HG03378 (cell line): ENCODE data around the gene CCL25.

ENCODE experiments used
- ATAC-seq: cut with Tn5 transposase; IDR thresholded peaks from one replicate; pipeline ENCODE4 v1.9.1; 2021; ENCODE audit warnings: mild to moderate bottlenecking, moderate library complexity; ENCODE audit not compliant: unreplicated experiment

CCL25 gene

DNA sequence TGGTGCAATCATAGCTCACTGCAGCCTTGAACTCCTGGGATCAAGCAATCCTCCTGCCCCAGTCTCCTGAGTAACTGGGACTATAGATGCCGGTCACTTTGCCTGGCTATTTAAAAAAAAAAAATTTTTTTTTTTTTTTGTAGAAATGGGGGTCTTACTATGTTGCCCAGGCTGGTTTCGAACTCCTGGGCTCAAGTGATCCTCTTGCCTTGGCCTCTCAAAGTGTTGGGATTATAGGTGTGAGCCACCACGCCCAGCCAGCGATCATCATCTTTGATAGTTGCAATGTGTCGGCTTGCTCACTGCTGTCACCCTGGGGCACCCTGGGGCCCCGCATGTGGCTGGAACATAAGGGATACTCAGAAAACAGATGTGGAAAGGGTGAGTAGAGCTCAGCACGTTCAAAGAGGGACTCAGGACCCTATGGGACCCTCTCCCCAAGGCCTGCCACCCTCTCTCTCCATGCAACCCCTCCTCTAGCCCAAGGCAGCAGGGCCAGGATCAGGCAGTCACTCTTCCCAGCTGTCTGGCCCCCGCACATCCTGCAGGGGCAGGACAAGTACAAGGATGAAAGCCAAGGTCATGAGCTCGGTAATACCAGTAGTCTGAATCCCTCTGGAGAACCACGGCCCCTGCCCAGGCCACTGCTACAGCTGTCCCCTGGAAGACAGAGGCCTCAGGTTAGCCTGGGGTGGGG, 6.5 kb upstream of the CCL25 start:
- no peak for ATAC-seq

DNA sequence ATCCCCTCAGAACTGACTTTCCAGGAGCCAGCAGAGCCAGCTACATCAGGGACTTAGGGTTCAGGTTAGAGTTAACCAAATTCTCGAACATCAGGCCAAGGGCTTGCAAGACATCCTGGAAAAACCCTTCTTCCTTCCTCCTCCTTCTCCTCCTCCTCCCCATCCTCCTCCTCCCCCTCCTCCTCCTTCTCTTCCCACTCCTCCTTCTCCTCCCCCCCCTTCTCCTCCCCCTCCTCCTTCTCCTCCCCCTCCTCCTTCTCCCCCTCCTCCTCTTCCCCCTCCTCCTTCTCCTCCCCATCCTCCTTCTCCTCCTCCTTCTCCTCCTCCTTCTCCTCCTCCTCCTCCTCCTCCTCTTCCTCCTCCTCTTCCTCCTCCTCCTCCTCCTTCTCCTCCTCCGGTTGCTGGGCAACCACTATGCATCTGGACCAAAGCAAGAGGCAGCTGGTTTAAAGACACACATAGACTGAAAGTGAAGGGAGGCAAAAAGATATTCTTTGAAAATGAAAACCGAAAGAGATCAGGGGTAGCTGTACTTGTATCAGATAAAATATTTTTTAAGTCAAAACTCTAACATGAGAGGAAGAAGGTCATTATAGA, 5.9 kb upstream of the CCL25 start:
- ATAC-seq = no peak

DNA sequence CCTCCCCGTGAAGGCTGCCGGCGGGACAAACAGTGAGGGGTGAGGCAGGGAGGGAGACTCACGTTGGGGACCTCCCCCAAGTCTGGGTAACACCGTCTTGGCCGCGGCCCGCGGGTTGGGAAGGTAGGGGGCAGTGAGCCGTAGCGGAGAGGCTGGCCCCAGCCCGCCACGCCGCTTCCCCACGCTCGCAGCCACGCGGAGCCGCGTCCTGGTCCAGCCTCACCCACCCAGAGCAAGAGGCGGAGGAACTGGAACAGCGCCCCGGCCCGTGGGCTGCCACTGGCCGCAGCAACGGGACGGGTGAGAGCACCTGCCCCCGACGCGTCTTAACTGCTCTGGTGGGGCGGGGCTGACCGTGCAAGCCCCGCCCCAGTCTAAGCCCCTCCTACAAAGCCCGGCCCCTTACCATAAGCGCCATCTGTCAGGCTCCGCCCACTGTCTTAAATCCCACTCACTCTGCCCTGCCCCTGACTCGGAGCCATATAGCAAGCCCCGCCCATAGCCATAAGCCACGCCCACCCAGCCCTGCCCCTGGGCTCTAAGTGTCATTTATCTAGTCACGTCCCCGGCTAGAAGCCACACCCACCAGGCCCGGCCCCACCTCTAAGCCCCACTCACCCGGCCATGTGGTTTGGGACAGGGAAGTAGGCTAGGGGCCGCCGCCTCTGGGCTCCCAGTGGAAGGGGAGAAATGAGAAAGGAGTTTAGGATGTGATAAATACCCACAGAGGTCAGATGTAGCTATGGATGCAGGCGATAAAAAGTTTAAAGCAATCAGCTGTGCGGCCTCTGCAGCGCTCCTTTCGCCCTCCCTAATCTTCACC, 2.1 kb upstream of the CCL25 start:
- peak; percentile 71 for ATAC-seq

DNA sequence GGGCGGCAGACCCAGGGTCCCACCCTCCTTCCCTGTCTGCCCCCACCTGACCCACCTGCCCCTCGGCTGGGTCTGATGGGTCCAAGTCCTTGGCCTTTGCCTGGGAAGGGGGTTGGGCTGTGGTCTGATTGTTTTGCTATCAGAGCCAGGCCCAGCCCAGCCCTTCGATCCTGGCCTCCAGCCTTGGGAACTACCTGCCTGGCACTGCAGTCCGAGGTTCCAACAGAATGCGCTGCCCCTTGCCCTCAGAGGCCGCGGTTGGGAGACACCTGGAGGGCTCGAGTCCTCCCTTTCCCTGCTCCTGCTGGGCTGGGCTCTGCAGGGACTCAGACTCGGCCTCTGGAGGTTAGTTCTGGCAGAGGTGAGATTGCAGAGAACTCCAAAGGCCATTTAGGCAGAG, 1.6 kb downstream of the CCL25 start:
- no peak for ATAC-seq

DNA sequence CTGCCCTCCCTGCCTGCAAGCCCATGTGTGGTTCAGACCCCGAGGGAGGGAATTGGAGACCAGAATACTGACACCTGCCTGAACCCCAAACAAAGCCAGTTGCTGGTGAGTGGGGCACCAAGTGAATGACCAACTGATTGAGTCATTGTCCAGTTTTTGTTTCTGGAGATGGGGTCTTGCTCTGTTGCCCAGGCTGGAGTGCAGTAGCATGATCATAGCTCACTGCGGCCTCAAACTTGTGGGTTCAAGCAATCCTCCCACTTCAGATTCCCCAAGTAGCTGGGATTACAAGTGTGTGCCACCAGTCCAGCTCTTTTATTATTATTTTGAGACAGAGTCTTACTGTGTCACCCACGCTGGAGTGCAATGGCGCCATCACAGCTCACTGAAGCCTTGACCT, 4.0 kb downstream of the CCL25 start:
- no peak for ATAC-seq

DNA sequence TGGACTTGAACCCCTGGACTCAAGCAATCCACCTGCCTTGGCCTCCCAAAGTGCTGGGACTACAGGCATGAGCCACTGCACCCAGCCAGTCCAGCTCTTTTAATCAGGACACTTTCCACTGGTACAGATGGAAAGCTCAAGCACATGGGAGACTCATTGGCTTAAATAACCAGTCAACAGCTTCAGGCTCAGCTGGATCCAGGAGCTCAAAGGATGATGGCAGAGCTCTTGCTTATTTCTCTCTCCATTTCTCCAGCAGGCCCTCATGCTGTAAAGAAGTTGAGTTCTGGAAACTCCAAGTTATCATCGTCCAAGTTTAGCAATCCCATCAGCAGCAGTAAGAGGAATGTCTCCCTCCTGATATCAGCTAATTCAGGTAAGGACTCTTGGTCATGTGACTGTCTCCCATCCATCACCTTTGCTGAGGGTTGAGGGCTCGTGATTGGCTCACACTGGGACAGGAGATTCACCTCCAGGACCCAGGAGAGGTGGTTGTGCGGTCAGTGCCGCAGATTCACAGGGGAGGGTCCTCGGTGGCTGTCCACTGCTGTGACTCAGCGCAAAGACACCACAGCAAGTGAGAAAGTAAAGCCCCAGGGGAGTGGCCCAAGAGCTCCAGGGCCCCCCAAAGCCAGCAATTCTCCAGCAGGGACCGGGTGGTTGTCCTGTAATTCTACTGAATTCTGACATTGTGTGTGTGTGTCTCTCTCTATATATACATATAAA, 5.1 kb downstream of the CCL25 start:
- ATAC-seq = no peak

DNA sequence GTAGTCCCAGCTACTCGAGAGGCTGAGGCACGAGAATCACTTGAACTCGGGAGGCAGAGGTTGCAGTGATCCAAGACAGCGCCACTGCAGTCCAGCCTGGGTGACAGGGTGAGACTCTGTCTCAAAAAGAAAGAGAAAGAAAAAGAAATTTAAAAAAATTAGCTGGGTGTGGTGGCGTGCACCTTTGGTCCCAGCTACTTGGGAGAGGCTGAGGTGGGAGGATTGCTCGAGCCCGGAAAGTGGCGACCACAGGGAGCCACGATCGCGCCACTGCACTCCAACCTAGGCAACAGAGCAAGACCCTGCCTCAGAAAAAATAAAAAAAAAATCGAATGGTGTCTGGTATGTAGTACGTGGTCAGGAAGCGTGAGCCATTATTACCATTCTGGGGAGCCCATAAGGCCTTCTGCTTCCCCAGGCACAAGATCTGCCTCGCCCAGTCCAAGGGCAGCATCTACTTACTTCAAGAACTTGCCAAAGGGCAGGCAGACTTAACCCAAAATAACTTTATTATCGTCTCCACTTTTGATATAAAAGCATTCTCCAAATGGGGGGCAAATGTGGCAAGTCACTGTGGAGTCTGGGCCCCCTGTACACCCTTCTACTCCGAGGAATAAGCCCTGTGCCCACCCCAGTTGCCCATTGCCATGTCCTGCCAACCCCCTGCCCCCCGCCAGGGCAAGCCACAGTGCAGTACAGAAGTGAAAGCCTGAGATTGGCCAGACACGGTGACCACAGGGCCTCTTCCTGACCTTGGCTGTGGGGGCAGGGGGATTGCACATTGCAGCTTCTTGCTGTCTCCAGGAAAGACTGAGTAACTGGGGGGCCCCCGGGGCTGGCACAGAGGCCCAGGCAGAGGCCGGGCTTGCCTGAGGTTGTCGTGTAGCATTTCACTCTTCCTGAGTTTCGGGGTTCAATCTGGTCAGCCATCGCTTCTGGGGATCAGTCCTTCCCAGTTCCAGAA, 12.6 kb downstream of the CCL25 start:
- ATAC-seq = no peak

DNA sequence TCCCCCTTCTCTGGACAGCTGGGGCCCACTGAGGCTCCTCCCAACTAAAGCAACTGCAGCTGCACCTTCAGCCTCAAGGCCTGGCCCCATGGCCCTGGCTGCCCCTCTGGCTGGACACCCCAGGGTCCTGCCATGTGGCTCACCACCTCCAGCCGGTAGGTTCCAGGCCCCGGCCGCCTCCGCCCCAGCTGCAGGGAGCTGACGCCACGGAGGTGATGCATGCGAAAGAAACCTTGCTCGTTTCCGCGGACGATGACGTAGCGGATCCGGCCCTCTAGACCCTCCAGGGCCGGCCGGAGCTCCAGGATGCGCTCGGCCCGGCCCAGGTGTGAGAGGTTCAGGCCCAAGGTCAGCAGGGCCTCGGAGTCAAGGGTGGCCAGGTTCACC, 13.3 kb downstream of the CCL25 start:
- no peak for ATAC-seq

DNA sequence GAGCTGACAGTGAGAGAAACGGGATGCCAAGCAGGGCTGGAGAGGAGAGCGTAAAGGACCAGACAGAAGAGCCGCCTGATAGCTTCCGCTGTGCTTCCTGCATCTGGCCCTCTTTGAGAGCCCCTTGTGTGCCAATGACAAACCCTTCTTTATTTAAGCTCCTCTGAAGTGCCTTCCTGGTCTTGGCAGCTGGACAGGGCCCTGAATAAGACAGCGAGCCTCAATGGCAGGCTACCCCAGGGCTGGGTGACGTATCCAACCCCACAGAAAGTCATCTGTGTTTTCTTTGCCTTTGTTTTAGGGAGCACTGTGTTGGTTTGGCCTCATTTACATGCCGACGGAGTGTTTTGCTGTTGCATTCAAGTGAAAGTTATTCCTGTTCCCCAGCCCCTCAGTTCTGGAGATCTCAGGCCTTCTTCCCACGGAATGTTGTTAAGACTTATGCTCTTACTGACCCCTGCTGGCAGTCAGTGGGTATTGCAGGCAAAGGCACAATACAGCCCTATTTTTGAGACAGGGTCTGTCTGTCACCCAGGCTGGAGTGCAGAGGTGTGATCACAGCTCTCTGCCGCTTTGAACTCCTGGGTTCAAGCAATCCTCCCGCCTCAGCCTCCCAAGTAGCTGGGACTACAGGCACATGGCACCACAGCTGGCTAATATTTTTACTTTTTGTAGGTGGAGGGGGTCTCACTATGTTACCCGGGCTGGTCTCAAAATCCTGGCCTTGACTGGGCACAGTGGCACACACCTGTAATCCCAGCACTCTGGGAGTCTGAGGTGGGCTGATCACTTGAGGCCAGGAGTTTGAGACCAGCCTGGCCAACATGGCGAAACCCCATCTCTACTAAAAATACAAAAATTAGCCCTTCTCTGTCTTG, 16.8 kb downstream of the CCL25 start:
- no peak for ATAC-seq

DNA sequence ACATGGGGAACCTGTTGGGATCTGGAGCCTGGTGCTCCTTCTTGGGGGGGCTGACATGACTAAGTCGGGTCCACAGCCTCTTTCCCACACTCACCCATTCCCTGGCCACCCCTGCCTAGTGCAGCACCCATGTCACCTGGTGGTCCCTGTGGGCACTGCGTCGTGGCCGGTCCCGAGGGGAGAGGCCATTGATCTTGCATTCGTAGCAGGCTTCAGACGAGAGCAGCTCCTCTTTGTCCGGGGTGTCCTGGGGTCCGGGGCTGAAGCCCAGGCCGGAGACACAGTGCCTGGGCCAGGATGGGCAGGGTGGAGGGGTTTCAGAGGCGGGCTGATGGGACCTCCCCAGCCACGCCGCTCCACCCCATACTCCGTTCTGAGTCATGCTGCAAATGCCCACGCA, 19.4 kb downstream of the CCL25 start:
- ATAC-seq = no peak

DNA sequence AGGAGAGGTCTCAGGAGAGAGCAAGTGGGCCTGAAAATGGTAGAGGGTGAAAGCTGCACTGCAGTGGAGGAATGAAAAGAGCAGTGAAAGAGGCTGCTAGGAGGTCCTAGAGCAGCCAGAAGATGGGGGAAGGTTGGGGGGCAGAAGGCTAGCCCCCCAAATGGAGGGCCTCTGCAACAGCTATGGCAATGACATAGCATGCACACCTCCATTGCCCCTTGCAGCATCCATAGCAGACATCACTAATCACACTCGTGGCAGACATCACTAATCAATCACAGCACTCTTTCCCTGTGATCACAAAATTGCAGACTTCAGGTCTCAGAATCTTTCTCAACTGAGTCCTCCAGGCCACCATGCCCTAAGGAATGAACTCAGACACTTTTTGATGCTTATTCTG, 21.9 kb downstream of the CCL25 start:
- ATAC-seq = no peak

DNA sequence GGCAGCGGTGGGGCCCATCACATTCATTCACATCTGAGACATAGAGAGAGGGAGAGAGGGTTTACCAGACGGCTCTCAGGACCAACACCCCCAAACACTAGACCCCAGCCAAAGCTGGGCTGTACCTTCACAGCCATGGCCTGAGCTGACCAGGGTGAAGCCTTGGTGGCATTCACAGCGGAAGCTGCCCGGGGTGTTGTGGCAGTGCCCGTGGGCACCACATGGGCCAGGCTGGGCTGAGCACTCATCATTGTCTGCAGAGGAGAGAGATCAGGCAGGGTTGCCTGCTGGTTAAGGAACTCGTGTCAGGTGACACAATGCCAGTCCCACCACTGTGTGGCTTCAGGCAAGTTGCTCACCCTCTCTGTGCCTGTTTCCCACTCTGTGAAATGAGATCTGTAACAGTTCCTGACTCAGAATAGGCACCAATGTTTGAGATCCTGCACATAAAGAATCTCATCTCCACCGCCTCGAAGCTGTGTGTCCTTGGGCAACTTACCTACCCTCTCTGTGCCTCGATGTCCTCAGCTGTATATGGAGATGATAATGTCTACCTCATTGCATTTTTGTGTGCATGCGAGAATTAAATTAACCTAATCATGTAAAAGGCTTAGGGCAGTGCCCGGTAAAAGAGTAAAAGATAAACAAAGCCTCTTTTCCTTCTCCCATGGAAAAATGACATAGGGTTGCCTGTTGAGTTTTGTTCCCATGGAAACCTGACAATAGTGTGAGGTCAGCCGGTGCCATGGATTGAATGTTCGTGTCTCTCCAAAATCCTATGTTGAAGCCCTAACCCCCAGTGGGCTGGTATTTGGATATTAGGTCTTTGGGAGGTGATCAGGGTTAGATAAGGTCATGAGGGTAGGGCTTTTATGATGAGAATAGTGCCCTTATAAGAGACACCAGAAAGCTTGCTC, 22.9 kb downstream of the CCL25 start:
- ATAC-seq = no peak

DNA sequence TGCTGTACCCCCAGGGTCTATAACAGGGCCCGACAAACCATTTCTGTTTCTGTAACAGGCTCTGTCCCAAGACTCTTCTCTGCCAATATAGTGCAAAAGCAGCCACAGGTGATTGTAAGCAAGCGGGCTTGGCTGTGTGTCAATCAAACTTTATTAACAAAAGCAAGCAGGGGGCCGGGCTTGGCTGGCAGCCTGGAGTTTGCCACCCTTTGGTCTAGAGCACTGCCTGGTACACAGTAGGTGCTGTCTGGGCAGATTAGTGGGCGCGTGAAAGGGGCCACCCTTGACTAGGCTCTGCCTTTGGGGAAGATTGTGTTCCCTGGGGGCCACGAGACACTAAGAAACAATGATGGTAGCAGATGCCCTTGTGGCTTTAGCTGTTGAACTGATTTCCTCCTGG, 27.4 kb downstream of the CCL25 start:
- no peak for ATAC-seq

DNA sequence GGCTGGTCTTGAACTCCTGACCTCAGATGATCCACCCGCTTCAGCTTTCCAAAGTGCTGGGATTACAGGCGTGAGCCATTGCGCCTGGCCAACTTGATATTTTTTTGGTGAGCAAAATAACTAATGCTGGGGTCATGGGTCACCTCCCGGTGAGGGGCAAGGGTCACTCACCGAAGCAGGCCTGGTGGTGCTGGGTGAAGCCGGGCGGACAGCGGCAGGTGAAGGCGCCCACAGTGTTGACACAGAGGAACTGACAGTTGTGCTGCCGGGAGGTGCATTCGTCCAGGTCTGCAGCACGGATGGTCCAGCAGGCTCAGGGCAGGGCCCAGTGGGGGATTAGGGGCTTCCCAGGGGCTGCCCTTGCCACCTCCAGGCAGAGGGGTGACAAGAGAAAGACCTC, 28.3 kb downstream of the CCL25 start:
- ATAC-seq = no peak

DNA sequence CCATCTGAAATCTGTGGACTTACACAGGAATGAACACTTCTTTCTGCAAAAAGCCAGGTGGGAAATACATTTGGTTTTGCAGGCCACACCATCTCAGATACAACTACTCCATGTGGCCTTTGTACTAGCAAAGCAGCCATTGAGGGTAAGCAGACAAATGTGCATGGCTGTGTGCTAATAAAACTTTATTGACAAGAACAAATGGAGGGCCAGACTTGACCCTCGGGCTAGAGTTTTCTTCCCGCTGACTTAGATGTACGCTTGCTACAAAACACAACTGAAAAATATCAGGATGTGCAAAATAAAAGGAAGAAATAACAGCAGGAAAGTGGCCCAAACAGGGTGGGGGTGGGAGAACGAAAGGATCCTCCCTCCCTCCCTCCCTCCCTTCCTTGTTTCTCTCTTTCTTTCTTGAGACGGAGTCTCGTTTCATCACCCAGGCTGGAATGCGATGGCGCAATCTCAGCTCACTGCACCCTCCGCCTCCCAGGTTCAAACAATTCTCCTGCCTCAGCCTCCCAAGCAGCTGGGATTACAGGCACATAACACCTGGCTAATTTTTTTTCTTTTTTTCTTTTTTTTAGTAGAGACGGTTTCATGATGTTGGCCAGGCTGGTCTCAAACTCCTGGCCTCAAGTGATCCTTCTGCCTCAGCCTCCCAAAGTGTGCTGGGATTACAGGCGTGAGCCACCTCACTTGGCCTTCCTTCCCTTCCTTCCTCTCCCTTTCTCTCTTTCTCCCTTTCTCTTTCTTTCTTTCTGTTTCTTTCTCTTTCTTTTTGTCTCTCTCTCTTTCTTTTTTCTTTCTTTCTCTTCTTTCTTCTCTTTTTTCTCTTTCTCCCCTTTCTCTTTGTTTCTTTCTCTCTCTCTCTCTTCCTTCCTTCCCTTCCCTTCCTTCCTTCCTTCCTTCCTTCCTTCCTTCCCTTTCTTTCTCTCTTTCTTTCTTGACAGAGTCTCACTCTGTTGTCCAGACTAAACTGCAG, 29.3 kb downstream of the CCL25 start:
- no peak for ATAC-seq

DNA sequence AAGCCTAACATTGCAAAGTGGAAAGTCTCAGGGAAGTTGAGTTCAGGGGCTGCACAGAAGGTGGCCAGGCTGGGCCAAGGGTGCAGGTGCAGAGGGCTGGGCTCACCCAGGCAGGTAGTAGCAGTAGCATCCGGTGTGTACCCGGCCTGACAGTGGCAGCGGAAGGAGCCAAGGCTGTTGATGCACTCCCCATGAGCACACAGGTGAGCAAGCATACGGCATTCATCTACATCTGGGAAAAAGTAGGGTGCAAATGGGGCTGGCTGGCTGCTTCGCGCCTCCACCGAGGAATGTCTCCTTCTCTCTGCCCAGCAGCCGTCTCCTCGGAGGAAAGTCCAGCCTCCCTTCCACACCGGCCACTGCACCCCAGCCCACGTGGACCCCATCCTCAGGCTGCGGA, 30.6 kb downstream of the CCL25 start:
- ATAC-seq = no peak

DNA sequence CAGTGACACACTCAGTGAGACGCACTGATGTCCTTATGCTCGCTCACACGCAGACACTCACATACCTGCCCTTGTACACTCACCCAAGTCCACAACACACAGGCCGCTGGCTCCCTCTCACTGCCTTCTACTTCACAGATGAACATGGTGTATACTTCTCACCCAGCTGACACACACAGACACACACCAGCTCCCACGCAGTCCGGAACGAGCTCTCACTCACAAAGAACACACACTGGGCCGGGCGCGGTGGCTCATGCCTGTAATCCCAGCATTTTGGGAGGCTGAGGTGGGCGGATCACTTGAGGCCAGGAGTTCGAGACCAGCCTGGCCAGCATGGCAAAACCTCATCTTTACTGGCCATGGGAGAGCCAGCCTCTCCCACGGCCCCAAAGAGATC, 31.6 kb downstream of the CCL25 start:
- ATAC-seq = no peak
